Smooth muscle cell (in vitro differentiated cells): ENCODE data around the gene PAPPA2. TPM values are rescaled to one million over a fixed set of nuclear protein-coding genes. Genes with fewer than 3 reads are reported as not detected.
A peak's percentile ranks its signal among the peaks of the same experiment; 100 is the strongest.

Experiments
- DNase-seq: peaks from one replicate; lab custom pipeline; 2025; ENCODE audit not compliant: unreplicated experiment; lab: John Stamatoyannopoulos, UW
- H2AFZ ChIP-seq: fragments of 200-600 bp; sonication (generic); 2 replicates; pipeline ENCODE4 v1.6.0; 2016; ENCODE audit warnings: antibody characterized with exemption, low read depth, mild to moderate bottlenecking
- H3F3A ChIP-seq: fragments of 200-600 bp; sonication (generic); 2 replicates; pipeline ENCODE4 v1.6.0; 2017; ENCODE audit warnings: antibody characterized with exemption, low read depth
- H3K27ac ChIP-seq: fragments of 200-600 bp; sonication (generic); 2 replicates; pipeline ENCODE4 v1.5.1; 2016; ENCODE audit warnings: low read depth, mild to moderate bottlenecking
- H3K27me3 ChIP-seq: fragments of 200-600 bp; sonication (generic); 2 replicates; pipeline ENCODE4 v1.6.1; 2016; ENCODE audit warnings: low read depth, mild to moderate bottlenecking
- H3K36me3 ChIP-seq: fragments of 200-600 bp; sonication (generic); 2 replicates; pipeline ENCODE4 v1.5.1; 2016; ENCODE audit warnings: low read depth
- H3K4me1 ChIP-seq: fragments of 200-600 bp; sonication (generic); 2 replicates; pipeline ENCODE4 v1.5.1; 2016; ENCODE audit warnings: low read depth
- H3K4me2 ChIP-seq: fragments of 200-600 bp; sonication (generic); 2 replicates; pipeline ENCODE4 v1.6.0; 2016; ENCODE audit warnings: mild to moderate bottlenecking
- H3K4me3 ChIP-seq: fragments of 200-600 bp; sonication (generic); 2 replicates; pipeline ENCODE4 v1.5.1; 2016; ENCODE audit warnings: mild to moderate bottlenecking
- H3K79me2 ChIP-seq: fragments of 200-600 bp; sonication (generic); 2 replicates; pipeline ENCODE4 v1.6.0; 2016; ENCODE audit warnings: low read depth, mild to moderate bottlenecking
- H3K9ac ChIP-seq: fragments of 200-600 bp; sonication (generic); 2 replicates; pipeline ENCODE4 v1.6.0; 2016; ENCODE audit warnings: low read depth
- H3K9me3 ChIP-seq: fragments of 200-600 bp; sonication (generic); replicated peaks from 2 replicates; pipeline ENCODE4 v1.5.1; 2016; ENCODE audit warnings: low read depth
- H4K20me1 ChIP-seq: fragments of 200-600 bp; sonication (generic); 2 replicates; pipeline ENCODE4 v1.6.0; 2016; ENCODE audit warnings: low read depth
- CTCF ChIP-seq: fragments of 200-600 bp; sonication (generic); IDR thresholded peaks from 2 replicates; pipeline ENCODE4 v1.5.1; 2017; ENCODE audit warnings: borderline replicate concordance, mild to moderate bottlenecking, antibody characterized with exemption; ENCODE audit not compliant: insufficient read depth, poor library complexity, severe bottlenecking
- WGBS: methylation state at CpG from one replicate; pipeline ENCODE4 v1.1.7; 2016; ENCODE audit warnings: low lambda C conversion rate; 5-methylcytosine and 5-hydroxymethylcytosine counted together
- polyA plus RNA-seq: library from polyadenylated mRNA; unstranded; fragments of >200 nt; fragmentation: Nextera tagmentation; extraction: Ambion mirVana; gene quantifications from 2 replicates; pipeline ENCODE4 v1.2.1, GENCODE V29; 2016
- total RNA-seq: library from RNA; depleted of rRNA; stranded (reverse); fragments of >200 nt; gene quantifications from 2 replicates; pipeline ENCODE4 v1.2.3, GENCODE V29; 2014

Gene PAPPA2
- total and polyA plus RNA-seq, 2 experiments from 2014 or later: 0.03 to 0.27 TPM

GRCh38 chr1:176854758-176855745 lies 392.1 kb downstream of the PAPPA2 start:
- H3K4me1 ChIP-seq: no peaks in the 10 kb centered on the region
- H3K9ac ChIP-seq: no peak overlapping the region
- H3K79me2 ChIP-seq: no peaks in the 10 kb centered on the region
- no peak for DNase-seq
- 75% methylated on average over 7 of the region's 7 CpGs for WGBS
- H3K9me3 ChIP-seq: no peaks in the 10 kb centered on the region
- peaks cover 7% of the 10 kb centered on the region for H3K27me3 ChIP-seq
- H2AFZ ChIP-seq: no peak overlapping the region
- no peak overlapping the region for H3K4me2 ChIP-seq
- no peak overlapping the region for H3K4me3 ChIP-seq
- no peak for TF ChIP-seq CTCF
- H4K20me1 ChIP-seq: no peaks in the 10 kb centered on the region
- H3K36me3 ChIP-seq: no peaks in the 10 kb centered on the region
- no peaks in the 10 kb centered on the region for H3F3A ChIP-seq
- no peak overlapping the region for H3K27ac ChIP-seq

- 40% methylated on average over 4 of the region's 4 CpGs for WGBS
Measured at GRCh38 chr1:176857632-176858031, 394.7 kb downstream of the PAPPA2 start.

GRCh38 chr1:176858433-176858916 lies 395.5 kb downstream of the PAPPA2 start:
- no peaks in the 10 kb centered on the region for H3K9me3 ChIP-seq
- H3F3A ChIP-seq: no peaks in the 10 kb centered on the region
- no peak overlapping the region for H3K4me2 ChIP-seq
- peak overlapping the region; percentile 86 for H3K27ac ChIP-seq
- H3K9ac ChIP-seq: peak overlapping the region; percentile 74
- WGBS: 49% methylated on average over 4 of the region's 4 CpGs
- no peaks in the 10 kb centered on the region for H4K20me1 ChIP-seq
- no peaks in the 10 kb centered on the region for H3K36me3 ChIP-seq
- no peaks in the 10 kb centered on the region for H3K4me1 ChIP-seq
- no peak overlapping the region for H2AFZ ChIP-seq
- TF ChIP-seq CTCF: no peak
- no peak overlapping the region for H3K4me3 ChIP-seq
- DNase-seq: no peak
- H3K27me3 ChIP-seq: peaks cover 7% of the 10 kb centered on the region
- H3K79me2 ChIP-seq: no peaks in the 10 kb centered on the region

More at GRCh38 chr1:176857632-176858031, 394.7 kb downstream of the PAPPA2 start:
- Histone ChIP-seq H3K4me3 (no peak overlapping the region), H3K9ac (peak overlapping the region; percentile 74), H3K79me2 (no peaks in the 10 kb centered on the region), H4K20me1 (no peaks in the 10 kb centered on the region), H3K9me3 (no peaks in the 10 kb centered on the region), H3K4me2 (peak overlapping the region; percentile 51), H3F3A (no peaks in the 10 kb centered on the region), H3K27me3 (peaks cover 7% of the 10 kb centered on the region), H3K36me3 (no peaks in the 10 kb centered on the region), H3K27ac (peak overlapping the region; percentile 86), H3K4me1 (no peaks in the 10 kb centered on the region), H2AFZ (no peak overlapping the region)
- no peak for TF ChIP-seq CTCF
- no peak for DNase-seq
